ENCODE results near the gene RNU2-1.
"Not testable (repeated sequence)": the region's sequence is repeated elsewhere in the genome, so short reads cannot be mapped to it uniquely, and the experiment has no call there.

The RNU2-1 gene

DNA sequence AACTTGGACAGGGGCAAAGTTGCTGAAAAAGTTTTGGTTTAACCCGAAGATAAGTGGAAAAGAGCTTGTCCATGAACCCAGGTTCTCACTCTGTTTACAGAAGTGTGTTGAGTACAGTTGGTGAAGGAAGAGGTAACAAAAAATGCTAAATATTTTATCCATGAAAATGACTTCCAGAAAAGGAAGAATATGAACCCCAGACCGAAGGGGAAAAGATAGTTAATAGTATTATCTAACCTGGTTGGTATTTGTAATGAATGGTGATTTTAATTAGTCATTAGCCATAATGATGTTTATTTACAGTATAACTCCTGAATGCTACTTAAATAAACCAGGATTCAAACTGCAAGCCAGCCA is 22.7 kb downstream of the RNU2-1 start:
- Histone ChIP-seq H3K36me3 (ENCODE audit: insufficient read depth, insufficient read length, low read length) (peaks cover 36% of the 10 kb centered on the region), H3K9ac (ENCODE audit: insufficient read length, low read depth) (peak overlapping the region; percentile 70), H3K4me1 (ENCODE audit: insufficient read depth, insufficient read length) (no peaks in the 10 kb centered on the region), H3K27me3 (ENCODE audit: insufficient read depth, insufficient read length) (no peaks in the 10 kb centered on the region), H3K4me3 (ENCODE audit: insufficient read length, low read depth) (peak overlapping the region; percentile 43), H3K9me3 (ENCODE audit: insufficient read depth, low read length) (no peaks in the 10 kb centered on the region)
- no peak for TF ChIP-seq YY1 (IDR thresholded peaks at IDR 0.05; ENCODE audit: insufficient read depth, insufficient read length)
- TF ChIP-seq SUZ12 (IDR thresholded peaks at IDR 0.05; ENCODE audit: extremely low read depth, insufficient read depth, insufficient read length): no peak
- DNase-seq (ENCODE audit: low read depth, low spot score): no peak

GRCh38 chr17:43210576-43210975 is 23.2 kb downstream of the RNU2-1 start:
- no peak for TF ChIP-seq ZNF274 (IDR thresholded peaks at IDR 0.05; ENCODE audit: low read depth, low read length)
- no peak for TF ChIP-seq SUZ12 (IDR thresholded peaks at IDR 0.05; ENCODE audit: extremely low read depth, insufficient read depth, insufficient read length)
- no peak for TF ChIP-seq YY1 (IDR thresholded peaks at IDR 0.05; ENCODE audit: insufficient read depth, insufficient read length)
- Histone ChIP-seq H3K9me3 (ENCODE audit: insufficient read depth, low read length) (no peaks in the 10 kb centered on the region), H3K9ac (ENCODE audit: insufficient read length, low read depth) (peak overlapping the region; percentile 70), H3K4me1 (ENCODE audit: insufficient read depth, insufficient read length) (no peaks in the 10 kb centered on the region), H3K36me3 (ENCODE audit: insufficient read depth, insufficient read length, low read length) (peaks cover 31% of the 10 kb centered on the region), H3K4me3 (ENCODE audit: insufficient read length, low read depth) (no peak overlapping the region), H3K27me3 (ENCODE audit: insufficient read depth, insufficient read length) (no peaks in the 10 kb centered on the region)
- DNase-seq (ENCODE audit: low read depth, low spot score): no peak

DNA sequence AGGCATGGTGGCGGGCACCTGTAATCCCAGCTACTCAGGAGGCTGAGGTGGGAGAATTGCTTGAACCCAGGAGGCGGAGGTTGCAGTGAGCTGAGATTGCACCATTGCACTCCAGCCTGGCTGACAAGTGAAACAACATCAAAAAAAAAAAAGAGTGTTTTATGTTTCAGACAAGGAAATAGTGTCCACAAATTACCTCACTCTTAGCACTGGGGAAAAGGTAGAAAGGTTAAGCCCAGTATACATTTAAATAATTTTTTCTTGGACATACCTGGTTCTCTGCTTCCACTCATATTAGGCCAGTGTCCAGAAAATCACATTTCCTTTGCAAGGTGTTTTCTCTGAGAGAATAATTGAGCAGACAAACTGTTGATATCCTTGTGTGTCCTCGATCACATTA is 30.8 kb downstream of the RNU2-1 start:
- not testable (repeated sequence) for DNase-seq (ENCODE audit: low read depth, low spot score); H3K9me3 ChIP-seq (ENCODE audit: insufficient read depth, low read length); H3K4me1 ChIP-seq (ENCODE audit: insufficient read depth, insufficient read length); H3K9ac ChIP-seq (ENCODE audit: insufficient read length, low read depth); H3K27me3 ChIP-seq (ENCODE audit: insufficient read depth, insufficient read length); H3K4me3 ChIP-seq (ENCODE audit: insufficient read length, low read depth)
- H3K36me3 ChIP-seq (ENCODE audit: insufficient read depth, insufficient read length, low read length): peaks cover 56% of the 10 kb centered on the region

DNA sequence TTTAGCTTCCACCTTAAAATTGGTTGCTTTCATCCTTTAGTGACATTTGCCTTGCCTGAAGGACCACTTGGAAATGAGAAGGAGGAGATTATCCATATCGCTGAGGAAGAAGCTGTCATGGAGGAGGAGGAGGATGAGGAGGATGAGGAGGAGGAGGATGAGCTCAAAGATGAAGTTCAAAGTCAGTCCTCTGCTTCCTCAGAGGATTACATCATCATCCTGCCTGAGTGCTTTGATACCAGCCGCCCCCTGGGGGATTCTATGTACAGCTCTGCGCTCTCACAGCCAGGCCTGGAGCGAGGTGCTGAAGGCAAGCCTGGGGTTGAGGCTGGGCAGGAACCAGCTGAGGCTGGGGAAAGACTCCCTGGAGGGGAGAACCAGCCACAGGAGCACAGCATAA is 33.6 kb downstream of the RNU2-1 start:
- peaks cover 2% of the 10 kb centered on the region for H3K4me1 ChIP-seq (ENCODE audit: insufficient read depth, insufficient read length)
- H3K4me3 ChIP-seq (ENCODE audit: insufficient read length, low read depth): no peak overlapping the region
- TF ChIP-seq ZNF274 (IDR thresholded peaks at IDR 0.05; ENCODE audit: low read depth, low read length): no peak
- TF ChIP-seq SUZ12 (IDR thresholded peaks at IDR 0.05; ENCODE audit: extremely low read depth, insufficient read depth, insufficient read length): no peak
- no peak for TF ChIP-seq YY1 (IDR thresholded peaks at IDR 0.05; ENCODE audit: insufficient read depth, insufficient read length)
- H3K36me3 ChIP-seq (ENCODE audit: insufficient read depth, insufficient read length, low read length): peaks cover 70% of the 10 kb centered on the region
- no peaks in the 10 kb centered on the region for H3K9me3 ChIP-seq (ENCODE audit: insufficient read depth, low read length)
- no peaks in the 10 kb centered on the region for H3K27me3 ChIP-seq (ENCODE audit: insufficient read depth, insufficient read length)
- DNase-seq (ENCODE audit: low read depth, low spot score): no peak
- H3K9ac ChIP-seq (ENCODE audit: insufficient read length, low read depth): no peak overlapping the region

DNA sequence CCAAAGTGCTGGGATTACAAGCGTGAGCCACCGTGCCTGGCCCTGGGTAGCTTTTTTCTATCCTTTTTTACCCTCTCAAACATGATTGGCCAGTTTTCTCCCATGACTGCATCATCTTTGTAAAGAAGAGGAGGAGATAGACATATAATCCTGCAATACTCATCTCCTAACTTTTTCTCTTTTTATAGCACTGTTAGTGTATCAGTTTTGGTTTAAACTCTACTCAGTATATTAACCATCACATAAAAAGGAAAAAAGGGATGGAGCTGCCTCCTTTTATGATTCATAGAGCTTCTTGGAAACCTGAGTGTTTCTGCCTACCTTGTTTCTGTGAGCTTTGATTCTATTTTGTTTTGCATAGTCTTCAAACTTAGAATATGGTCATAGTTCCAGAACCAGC is 34.1 kb downstream of the RNU2-1 start:
- no peak overlapping the region for H3K9ac ChIP-seq (ENCODE audit: insufficient read length, low read depth)
- H3K36me3 ChIP-seq (ENCODE audit: insufficient read depth, insufficient read length, low read length): peaks cover 74% of the 10 kb centered on the region
- TF ChIP-seq ZNF274 (IDR thresholded peaks at IDR 0.05; ENCODE audit: low read depth, low read length): no peak
- no peak for TF ChIP-seq YY1 (IDR thresholded peaks at IDR 0.05; ENCODE audit: insufficient read depth, insufficient read length)
- TF ChIP-seq SUZ12 (IDR thresholded peaks at IDR 0.05; ENCODE audit: extremely low read depth, insufficient read depth, insufficient read length): no peak
- no peaks in the 10 kb centered on the region for H3K27me3 ChIP-seq (ENCODE audit: insufficient read depth, insufficient read length)
- no peaks in the 10 kb centered on the region for H3K9me3 ChIP-seq (ENCODE audit: insufficient read depth, low read length)
- H3K4me1 ChIP-seq (ENCODE audit: insufficient read depth, insufficient read length): peaks cover 2% of the 10 kb centered on the region
- no peak overlapping the region for H3K4me3 ChIP-seq (ENCODE audit: insufficient read length, low read depth)
- DNase-seq (ENCODE audit: low read depth, low spot score): no peak

DNA sequence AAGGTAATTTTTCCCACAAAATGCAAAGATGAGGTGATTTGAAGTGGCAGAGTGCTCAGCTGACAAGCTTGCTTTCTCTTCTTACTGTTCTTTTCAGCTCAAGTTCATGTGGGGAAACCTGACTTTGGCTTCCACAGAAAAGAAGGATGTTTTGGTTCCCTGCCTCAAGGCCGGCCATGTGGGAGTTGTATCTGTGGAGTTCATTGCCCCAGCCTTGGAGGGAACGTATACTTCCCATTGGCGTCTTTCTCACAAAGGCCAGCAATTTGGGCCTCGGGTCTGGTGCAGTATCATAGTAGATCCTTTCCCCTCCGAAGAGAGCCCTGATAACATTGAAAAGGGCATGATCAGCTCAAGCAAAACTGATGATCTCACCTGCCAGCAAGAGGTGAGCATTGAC is 40.5 kb downstream of the RNU2-1 start:
- Histone ChIP-seq H3K4me3 (ENCODE audit: insufficient read length, low read depth) (no peak overlapping the region), H3K36me3 (ENCODE audit: insufficient read depth, insufficient read length, low read length) (peaks cover 75% of the 10 kb centered on the region), H3K9ac (ENCODE audit: insufficient read length, low read depth) (no peak overlapping the region), H3K27me3 (ENCODE audit: insufficient read depth, insufficient read length) (no peaks in the 10 kb centered on the region), H3K4me1 (ENCODE audit: insufficient read depth, insufficient read length) (peaks cover 2% of the 10 kb centered on the region), H3K9me3 (ENCODE audit: insufficient read depth, low read length) (no peaks in the 10 kb centered on the region)
- DNase-seq (ENCODE audit: low read depth, low spot score): no peak
- TF ChIP-seq YY1 (IDR thresholded peaks at IDR 0.05; ENCODE audit: insufficient read depth, insufficient read length): no peak
- no peak for TF ChIP-seq ZNF274 (IDR thresholded peaks at IDR 0.05; ENCODE audit: low read depth, low read length)
- TF ChIP-seq SUZ12 (IDR thresholded peaks at IDR 0.05; ENCODE audit: extremely low read depth, insufficient read depth, insufficient read length): no peak

DNA sequence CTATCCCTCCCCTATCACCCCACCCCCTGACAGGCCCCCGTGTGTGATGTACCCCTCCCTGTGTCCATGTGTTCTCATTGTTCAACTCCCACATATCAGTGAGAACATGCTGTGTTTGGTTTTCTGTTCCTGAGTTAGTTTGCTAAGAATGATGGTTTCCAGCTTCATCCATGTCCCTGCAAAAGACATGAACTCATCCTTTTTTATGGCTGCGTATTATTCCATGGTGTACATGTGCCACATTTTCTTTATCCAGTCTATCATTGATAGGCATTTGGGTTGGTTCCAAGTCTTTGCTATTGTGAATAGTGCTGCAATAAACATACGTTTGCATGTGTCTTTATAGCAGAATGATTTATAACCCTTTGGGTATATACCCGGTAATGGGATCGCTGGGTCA is 47.1 kb downstream of the RNU2-1 start:
- H3K9me3 ChIP-seq (ENCODE audit: insufficient read depth, low read length); H3K9ac ChIP-seq (ENCODE audit: insufficient read length, low read depth); DNase-seq (ENCODE audit: low read depth, low spot score); H3K27me3 ChIP-seq (ENCODE audit: insufficient read depth, insufficient read length); H3K4me3 ChIP-seq (ENCODE audit: insufficient read length, low read depth); H3K4me1 ChIP-seq (ENCODE audit: insufficient read depth, insufficient read length): not testable (repeated sequence)
- H3K36me3 ChIP-seq (ENCODE audit: insufficient read depth, insufficient read length, low read length): peaks cover 41% of the 10 kb centered on the region

DNA sequence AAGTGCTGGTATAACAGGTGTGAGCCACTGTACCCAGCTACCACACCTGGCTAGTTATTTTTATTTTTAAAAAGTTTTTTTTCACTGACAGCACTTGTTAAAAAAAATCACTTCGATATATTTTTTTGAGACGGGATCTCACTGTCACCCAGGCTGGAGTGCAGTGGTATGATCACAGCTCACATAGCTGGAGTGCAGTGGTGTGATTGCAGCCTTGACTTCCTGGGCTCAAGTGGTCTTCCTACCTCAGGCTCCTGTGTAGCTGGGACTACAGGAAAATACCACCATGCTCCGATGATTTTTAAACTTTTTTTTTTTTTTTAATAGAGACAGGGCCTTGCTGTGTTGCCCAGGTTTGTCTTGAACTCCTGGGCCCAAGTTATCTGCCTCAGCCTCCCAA is 49.9 kb downstream of the RNU2-1 start:
- Histone ChIP-seq H3K36me3 (ENCODE audit: insufficient read depth, insufficient read length, low read length) (peaks cover 23% of the 10 kb centered on the region), H3K27me3 (ENCODE audit: insufficient read depth, insufficient read length) (no peaks in the 10 kb centered on the region), H3K4me1 (ENCODE audit: insufficient read depth, insufficient read length) (no peaks in the 10 kb centered on the region), H3K9me3 (ENCODE audit: insufficient read depth, low read length) (no peaks in the 10 kb centered on the region), H3K4me3 (ENCODE audit: insufficient read length, low read depth) (no peak overlapping the region), H3K9ac (ENCODE audit: insufficient read length, low read depth) (no peak overlapping the region)
- DNase-seq (ENCODE audit: low read depth, low spot score): no peak
- no peak for TF ChIP-seq SUZ12 (IDR thresholded peaks at IDR 0.05; ENCODE audit: extremely low read depth, insufficient read depth, insufficient read length)
- no peak for TF ChIP-seq ZNF274 (IDR thresholded peaks at IDR 0.05; ENCODE audit: low read depth, low read length)
- no peak for TF ChIP-seq YY1 (IDR thresholded peaks at IDR 0.05; ENCODE audit: insufficient read depth, insufficient read length)
